Ecto neural progenitor cell (in vitro differentiated cells): ENCODE results near the gene CCDC88B.
"Not testable (repeated sequence)": the region's sequence is repeated elsewhere in the genome, so short reads cannot be mapped to it uniquely, and the experiment has no call there.

Experiments used
- DNase-seq: peaks from one replicate; pipeline ENCODE4 v3.0.0-alpha.2; 2018; ENCODE audit warnings: low spot score

The CCDC88B gene

DNA sequence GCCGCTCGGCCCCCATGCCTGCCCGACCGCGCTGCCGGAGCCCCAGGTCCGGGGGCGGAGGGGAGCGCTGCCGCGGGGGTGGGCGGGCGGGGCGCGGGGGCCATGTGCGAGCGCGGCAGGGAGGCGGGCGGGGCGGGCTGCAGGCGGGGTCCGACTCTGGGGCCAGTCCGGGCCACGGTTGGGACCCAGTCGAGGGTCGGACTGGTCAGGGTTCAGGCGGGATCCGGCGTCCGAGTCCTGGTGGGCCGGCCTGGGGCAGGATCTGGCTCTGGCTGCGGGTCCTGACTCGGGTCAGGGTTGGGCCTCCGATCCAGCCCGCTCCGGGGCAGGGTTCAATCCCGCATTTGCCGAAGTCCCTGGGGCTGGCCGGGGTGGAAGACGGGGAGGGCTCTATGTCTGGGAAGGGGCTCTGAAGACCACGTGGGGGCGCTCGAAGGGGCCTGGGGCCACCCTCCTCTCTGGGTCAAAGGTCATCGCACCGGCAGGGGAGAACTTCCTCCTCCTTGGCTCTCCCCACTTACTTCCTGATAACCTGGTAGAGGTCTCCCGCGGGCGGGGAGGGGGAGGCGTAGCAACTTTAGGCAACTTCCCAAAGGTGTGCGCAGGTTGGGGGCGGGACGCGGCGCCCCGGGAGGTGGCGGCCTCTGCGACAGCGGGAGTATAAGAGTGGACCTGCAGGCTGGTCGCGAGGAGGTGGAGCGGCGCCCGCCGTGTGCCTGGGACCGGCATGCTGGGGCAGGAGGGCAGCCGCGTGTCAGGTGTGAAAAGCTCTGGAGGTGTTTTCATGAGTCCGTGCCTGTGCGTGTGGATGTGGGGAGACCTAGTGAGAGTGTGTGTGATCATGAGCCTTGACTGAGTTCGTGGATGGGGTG is 34.1 kb upstream of the CCDC88B start:
- DNase-seq, result peak; percentile 88

GRCh38 chr11:64306563-64306875 is 33.5 kb upstream of the CCDC88B start:
- DNase-seq, result no peak

GRCh38 chr11:64306876-64307622 is 33.0 kb upstream of the CCDC88B start:
- no peak for DNase-seq

DNA sequence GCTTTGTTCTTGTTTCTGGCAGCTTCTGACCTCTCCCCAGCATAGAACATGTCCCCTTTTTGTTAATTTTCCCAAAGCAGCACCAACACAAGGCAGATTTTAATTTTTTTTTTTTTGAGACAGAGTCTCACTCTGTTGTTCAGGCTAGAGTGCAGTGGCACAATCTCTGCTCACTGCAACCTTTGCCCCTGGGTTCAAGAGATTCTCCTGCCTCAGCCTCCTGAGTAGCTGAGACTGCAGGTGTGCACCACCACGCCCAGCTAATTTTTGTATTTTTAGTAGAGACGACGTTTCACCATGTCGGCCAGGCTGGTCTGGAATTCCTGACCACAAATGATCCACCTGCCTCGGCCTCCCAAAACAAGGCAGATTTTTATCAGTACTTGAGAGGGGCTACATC is 32.2 kb upstream of the CCDC88B start:
- DNase-seq, result not testable (repeated sequence)

DNA sequence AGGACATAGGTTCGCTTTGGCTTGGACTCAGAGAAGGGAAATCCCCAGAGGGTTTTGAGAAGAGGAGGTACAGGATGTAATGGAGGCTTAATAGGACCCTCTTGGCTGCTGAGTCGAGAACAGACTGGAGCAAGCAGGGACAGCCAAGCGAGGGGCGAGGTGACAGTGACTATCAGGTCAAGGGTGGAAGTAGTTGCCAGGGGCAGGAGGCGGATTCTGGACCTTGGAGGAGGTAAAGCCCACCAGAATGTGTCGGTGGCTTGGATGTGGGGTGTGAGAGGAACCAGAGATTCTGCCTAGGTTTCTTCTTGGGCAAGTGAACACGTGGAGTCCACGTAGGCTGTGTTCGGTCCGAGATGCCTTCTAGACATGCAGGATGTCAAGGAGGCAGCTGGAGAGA is 27.1 kb upstream of the CCDC88B start:
- DNase-seq, result no peak

GRCh38 chr11:64313491-64314145 is 26.4 kb upstream of the CCDC88B start:
- DNase-seq, result no peak

GRCh38 chr11:64314146-64314804 is 25.7 kb upstream of the CCDC88B start:
- DNase-seq, result no peak

- DNase-seq, result no peak
Observed at GRCh38 chr11:64314805-64315561, 25.0 kb upstream of the CCDC88B start.

DNA sequence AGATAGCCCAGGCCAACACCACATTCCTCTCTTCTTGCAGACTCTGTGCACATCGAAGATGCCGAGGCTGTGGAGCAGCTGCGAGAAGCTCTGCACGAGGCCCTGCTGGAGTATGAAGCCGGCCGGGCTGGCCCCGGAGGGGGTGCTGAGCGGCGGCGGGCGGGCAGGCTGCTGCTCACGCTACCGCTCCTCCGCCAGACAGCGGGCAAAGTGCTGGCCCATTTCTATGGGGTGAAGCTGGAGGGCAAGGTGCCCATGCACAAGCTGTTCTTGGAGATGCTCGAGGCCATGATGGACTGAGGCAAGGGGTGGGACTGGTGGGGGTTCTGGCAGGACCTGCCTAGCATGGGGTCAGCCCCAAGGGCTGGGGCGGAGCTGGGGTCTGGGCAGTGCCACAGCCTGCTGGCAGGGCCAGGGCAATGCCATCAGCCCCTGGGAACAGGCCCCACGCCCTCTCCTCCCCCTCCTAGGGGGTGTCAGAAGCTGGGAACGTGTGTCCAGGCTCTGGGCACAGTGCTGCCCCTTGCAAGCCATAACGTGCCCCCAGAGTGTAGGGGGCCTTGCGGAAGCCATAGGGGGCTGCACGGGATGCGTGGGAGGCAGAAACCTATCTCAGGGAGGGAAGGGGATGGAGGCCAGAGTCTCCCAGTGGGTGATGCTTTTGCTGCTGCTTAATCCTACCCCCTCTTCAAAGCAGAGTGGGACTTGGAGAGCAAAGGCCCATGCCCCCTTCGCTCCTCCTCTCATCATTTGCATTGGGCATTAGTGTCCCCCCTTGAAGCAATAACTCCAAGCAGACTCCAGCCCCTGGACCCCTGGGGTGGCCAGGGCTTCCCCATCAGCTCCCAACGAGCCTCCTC is 24.1 kb upstream of the CCDC88B start:
- not testable (repeated sequence) for DNase-seq

- no peak for DNase-seq
Observed at GRCh38 chr11:64316672-64317324, 23.2 kb upstream of the CCDC88B start.

DNA sequence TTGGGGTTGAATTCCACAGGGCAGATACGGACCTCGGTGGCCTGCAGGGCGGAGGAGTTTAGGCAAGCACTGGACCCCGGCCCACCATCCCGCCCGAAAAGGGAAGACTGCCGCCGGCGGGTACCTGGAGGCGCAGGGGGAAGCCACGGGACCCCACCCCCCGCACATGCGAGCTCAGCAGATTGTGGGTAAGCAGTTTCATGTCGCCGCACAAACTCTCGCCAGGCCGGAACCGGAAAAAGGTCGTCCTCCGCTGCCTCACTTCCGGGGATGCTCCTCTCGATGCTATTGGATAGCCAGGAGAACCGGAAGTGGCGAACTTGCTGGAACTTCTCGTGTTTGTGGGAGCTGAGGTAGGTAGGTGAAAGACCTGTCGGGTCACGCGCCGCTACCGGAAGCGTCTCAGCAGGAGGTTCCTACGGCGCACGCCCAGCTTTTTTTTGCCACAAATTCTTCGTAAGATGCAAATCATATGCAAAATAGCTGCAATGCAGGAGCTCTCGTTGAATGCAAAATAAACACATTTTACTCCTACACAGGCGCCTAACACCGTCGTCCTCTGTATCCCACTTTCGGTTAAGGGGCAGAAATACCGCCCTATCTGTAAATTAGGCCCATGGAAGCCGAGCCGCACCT is 22.6 kb upstream of the CCDC88B start, which contains the start of gene TRMT112:
TSS of gene TRMT112 (minus strand) at position 235 of the 636 bp plus-strand sequence. CDS start at position 202, 33 bp downstream.
- peak; percentile 92 for DNase-seq

GRCh38 chr11:64317961-64318765 is 21.8 kb upstream of the CCDC88B start, which contains the start of gene PRDX5:
PRDX5 (plus strand) TSS chr11:64318121; CDS start chr11:64318216, 95 bp downstream.
- DNase-seq, result peak; percentile 96

DNA sequence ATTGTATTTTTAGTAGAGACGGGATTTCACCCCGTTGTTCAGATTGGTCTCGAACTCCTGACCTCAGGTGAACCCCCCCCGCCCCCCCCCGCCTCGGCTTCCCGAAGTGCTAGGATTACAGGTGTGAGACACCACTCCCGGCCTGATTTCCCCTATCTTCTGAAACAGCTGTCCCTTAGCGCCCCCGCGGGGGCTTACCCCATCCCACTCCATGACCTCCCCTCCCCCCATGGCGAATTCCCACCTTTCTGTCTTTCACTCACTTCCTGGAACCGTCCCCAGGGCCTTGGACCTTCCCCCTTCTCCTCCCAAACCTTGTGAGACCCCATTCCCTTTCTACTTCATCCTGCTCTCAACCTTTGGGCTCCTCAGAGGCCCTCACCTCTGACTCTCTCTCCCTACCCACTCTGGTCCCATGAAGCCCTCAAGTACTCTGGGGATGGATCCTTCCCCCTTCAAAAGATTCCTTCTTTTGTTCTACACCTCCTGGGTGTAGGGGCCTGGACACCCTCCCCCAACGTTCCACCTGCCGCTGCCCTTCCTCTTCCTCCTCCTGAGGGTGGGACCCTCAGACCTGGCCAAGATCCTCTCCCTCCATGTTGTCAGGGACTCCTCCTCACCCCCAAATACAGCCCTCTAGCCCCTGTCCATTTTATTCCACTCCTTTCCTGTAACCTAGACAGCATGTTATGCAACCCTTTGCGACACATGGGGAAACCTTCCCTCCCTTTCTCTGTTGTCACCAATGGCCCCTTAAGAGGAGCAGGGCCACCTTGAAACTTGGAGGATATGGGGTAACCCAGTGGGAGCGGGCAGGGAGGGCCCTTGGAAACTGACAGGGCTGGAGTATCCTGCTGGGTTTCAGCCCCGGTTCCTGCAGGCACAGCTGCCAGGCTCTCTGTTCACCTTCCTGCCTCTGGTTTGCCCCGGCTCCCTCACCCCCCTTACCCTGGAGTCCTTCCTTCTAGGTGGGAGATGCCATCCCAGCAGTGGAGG is 20.9 kb upstream of the CCDC88B start:
- no peak for DNase-seq

DNA sequence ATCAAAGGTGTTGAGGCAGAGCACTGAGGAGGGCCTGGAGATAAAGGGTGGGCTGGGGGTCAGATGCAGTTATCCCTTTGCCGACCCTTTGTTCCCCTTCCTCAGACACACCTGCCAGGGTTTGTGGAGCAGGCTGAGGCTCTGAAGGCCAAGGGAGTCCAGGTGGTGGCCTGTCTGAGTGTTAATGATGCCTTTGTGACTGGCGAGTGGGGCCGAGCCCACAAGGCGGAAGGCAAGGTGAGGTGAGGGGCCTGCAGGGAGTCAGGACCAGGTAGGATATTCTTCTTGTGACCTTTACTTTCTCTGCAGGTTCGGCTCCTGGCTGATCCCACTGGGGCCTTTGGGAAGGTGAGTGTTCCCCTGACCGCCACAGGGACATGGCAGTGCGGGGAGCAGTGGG is 19.4 kb upstream of the CCDC88B start:
- DNase-seq, result no peak

DNA sequence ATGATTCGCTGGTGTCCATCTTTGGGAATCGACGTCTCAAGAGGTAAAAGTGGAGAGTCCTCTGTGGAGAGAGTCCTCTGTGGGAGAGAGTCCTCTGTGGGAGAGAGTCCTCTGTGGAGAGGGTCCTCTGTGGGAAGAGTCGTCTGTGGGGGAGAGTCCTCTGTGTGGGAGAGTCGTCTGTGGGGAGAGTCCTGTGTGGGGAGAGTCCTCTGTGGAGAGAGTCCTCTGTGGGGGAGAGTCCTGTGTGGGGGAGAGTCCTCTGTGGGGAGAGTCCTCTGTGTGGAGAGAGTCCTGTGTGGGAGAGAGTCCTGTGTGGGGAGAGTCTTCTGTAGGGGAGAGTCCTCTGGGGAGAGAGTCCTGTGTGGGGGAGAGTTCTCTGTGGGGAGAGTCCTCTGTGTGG is 19.0 kb upstream of the CCDC88B start:
- DNase-seq, result no peak

DNA sequence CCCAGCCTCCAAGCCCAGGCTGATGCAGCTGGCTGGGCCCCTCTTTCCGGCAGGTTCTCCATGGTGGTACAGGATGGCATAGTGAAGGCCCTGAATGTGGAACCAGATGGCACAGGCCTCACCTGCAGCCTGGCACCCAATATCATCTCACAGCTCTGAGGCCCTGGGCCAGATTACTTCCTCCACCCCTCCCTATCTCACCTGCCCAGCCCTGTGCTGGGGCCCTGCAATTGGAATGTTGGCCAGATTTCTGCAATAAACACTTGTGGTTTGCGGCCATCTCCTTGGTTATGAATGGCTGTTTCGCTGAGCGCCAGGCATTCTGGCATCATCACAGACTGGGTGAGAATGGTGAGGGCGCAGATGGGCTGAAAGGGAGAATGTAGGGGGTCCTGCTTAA is 18.5 kb upstream of the CCDC88B start:
- no peak for DNase-seq

- DNase-seq, result no peak
Observed at GRCh38 chr11:64322925-64323260, 17.1 kb upstream of the CCDC88B start.
